GM12801 (cell line): ENCODE measurements around the gene SHROOM2.

ENCODE experiments used
- TF ChIP-seq, protein P1 (sequence below): IDR thresholded peaks from one replicate; pipeline ENCODE4 v1.5.1; 2011; ENCODE audit warnings: control low read depth; ENCODE audit not compliant: insufficient read length; ENCODE audit errors: extremely low read depth

The SHROOM2 gene

GRCh38 chrX:9885150-9885549 is 98.9 kb downstream of the SHROOM2 start:
- TF ChIP-seq, protein P1, sequence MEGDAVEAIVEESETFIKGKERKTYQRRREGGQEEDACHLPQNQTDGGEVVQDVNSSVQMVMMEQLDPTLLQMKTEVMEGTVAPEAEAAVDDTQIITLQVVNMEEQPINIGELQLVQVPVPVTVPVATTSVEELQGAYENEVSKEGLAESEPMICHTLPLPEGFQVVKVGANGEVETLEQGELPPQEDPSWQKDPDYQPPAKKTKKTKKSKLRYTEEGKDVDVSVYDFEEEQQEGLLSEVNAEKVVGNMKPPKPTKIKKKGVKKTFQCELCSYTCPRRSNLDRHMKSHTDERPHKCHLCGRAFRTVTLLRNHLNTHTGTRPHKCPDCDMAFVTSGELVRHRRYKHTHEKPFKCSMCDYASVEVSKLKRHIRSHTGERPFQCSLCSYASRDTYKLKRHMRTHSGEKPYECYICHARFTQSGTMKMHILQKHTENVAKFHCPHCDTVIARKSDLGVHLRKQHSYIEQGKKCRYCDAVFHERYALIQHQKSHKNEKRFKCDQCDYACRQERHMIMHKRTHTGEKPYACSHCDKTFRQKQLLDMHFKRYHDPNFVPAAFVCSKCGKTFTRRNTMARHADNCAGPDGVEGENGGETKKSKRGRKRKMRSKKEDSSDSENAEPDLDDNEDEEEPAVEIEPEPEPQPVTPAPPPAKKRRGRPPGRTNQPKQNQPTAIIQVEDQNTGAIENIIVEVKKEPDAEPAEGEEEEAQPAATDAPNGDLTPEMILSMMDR = no peak

DNA sequence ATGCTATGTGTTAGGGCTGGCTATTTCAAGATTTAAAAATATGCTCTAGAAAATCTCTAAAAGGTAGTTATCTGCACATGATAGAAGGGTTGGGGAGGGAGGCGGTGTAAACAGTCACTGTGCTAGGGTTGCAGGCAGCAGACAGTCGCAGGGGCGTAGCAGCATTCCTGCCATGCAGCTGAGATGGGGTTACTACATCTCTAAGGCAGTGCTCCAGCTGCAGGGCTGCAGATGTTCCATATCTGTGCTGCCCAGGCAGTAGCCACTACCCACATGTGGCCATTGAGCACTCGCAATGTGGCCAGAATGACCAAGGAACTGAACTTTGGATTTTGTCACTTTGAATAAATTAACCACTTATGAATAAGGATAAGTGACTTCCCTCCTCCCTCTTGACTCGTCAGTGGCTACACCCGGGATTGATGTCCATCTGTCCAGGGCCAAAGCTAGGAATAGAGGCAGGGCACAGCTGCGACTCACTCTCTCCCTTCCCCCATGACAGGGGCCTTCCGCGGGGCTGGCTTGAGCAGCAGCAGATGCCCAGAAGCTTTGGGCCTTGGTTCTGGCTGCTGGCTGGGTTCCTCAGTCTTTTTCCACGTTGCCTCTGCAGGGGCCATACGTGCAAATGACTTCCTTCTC is 101.5 kb downstream of the SHROOM2 start:
- TF ChIP-seq, protein P1 = no peak

DNA sequence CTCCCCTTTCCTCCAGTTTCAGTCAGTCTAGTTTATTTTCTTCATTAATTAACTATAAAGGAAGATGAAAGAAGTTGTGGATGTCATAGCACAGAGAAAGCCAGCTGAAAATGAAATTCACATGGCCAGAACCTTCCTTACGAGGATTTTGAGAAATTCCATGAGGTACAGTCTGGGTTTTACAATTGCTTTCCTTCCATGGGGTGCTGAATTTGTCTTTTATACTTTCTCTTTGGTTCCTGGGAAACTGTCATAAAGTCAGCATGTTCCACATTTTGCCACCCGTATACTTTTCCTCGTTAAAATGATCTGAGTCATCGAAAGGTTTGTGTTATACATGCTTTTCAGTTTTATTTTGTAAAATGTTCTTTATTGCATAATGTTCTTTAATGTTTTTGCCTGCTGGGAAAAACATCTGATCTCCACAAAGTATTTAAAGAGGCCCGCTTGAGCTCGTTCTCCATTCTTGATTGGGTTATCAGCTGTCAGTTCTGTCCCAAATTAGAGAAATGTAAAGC is 102.8 kb downstream of the SHROOM2 start:
- TF ChIP-seq, protein P1 = no peak

DNA sequence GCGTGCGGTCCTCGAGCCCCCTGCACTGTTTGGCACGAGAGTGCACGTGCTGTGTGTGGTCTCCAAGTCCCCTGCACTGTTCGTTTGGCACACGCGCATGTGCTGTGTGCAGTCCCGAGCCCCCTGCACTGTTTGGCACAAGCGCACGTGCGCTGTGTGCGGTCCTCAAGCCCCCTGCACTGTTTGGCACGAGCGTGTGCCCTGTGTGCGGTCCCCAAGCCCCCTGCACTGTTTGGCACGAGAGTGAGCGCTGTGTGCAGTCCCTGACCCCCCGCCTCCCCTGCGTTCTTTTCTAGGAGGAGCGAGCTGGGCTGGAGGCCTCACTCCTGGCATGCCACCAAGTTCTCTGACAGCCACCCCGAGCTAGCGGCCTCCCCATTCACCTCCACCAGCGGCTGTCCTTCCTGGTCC is 104.5 kb downstream of the SHROOM2 start:
- TF ChIP-seq, protein P1 = no peak

DNA sequence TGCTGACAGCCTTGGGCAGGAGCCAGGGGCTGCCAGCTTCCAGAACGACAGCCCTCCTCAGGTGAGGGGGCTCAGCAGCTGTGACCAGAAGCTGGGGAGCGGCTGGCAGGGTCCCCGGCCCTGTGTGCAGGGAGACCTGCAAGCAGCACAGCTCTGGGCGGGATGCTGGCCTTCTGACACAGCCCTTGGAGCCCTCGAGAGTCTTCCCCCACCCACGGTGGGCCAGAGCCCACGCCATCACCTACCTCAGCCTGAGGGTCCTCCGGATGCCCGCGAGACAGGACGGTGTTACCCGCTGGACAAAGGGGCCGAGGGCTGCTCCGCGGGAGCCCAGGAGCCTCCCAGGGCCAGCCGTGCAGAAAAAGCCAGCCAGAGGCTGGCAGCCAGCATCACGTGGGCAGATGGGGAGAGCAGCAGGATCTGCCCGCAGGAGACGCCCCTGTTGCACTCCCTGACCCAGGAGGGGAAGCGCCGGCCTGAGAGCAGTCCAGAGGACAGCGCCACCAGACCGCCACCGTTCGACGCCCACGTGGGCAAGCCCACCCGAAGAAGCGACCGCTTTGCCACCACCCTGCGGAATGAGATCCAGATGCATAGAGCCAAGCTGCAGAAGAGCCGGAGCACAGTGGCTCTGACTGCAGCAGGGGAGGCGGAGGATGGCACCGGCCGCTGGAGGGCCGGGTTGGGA is 109.1 kb downstream of the SHROOM2 start:
- TF ChIP-seq, protein P1 = no peak

GRCh38 chrX:9897761-9898161 is 111.5 kb downstream of the SHROOM2 start:
- TF ChIP-seq, protein P1 = no peak

DNA sequence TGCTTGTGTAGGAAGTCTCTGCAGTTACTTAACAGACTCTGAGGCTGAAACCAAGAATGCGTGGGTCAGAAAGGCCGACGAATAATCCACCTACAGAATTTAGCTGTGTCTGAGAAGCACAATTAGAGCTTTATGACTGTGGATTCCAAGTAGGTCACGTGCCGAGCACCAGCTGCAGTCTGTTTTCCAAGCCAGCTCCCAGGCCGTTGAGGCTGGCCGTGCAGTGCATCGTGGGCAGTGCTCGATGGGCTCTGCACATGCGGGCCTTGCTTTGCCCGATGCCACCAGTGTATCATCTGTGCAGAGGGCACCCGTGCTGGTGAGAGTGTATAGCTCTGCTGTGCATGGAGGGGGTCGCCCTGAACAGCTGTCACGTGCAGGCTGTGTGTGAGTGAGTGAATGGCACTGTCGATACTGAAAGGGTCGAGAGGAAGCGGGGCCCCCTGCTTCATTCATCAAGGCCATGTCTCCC is 113.4 kb downstream of the SHROOM2 start:
- TF ChIP-seq, protein P1 = no peak
